NCI-H82 treated with DMSO at 0.1 percent for 48 hours (cell line): ENCODE data around the gene IZUMO1.
"Not testable (repeated sequence)": the region's sequence is repeated elsewhere in the genome, so short reads cannot be mapped to it uniquely, and the experiment has no call there.

Source experiments
- DNase-seq: peaks from one replicate; lab custom pipeline; 2025; ENCODE audit not compliant: unreplicated experiment; lab: John Stamatoyannopoulos, UW

The IZUMO1 gene

DNA sequence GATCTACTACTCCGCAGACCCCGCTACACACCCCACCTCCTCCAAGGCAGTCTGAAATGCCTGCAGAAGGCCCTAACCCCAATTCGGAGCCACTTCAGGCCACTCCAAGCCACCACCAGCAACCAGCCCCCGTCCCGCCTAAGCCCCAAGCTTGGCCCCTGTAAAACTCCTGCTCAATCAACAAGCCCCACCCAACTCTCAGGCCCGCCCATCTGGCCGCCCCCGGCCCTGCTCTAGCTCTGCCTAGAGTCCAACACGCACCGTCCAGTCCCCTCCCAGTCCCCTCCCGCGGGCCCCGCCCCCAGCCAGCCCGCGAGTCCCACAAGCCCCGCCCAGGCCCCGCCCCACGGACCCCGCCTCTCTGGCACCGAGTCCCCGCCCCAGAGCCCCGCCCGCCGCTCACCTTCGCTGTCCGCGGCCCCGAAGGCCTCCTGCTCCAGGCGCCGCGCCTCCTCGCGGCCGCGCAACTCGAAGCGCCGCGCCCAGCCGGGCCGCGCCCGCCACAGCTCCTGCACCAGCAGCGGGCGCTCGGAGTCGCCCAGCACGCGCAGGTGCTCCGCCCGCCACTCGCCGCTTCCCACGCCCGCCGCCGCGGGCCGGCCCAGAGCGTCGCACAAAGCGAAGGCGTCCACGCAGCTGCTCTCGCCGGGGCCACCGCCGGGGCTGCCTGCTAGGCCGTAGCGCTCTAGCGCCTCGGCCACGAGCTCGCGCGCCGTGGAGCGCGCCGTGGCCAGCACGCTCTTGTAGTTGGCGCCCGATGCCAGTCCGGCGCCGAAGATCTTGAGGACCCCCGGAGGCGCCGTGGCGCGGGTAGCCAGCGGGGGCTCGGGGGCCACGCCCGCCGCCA lies 7.9 kb downstream of the IZUMO1 start:
- DNase-seq, result peak; percentile 97

DNA sequence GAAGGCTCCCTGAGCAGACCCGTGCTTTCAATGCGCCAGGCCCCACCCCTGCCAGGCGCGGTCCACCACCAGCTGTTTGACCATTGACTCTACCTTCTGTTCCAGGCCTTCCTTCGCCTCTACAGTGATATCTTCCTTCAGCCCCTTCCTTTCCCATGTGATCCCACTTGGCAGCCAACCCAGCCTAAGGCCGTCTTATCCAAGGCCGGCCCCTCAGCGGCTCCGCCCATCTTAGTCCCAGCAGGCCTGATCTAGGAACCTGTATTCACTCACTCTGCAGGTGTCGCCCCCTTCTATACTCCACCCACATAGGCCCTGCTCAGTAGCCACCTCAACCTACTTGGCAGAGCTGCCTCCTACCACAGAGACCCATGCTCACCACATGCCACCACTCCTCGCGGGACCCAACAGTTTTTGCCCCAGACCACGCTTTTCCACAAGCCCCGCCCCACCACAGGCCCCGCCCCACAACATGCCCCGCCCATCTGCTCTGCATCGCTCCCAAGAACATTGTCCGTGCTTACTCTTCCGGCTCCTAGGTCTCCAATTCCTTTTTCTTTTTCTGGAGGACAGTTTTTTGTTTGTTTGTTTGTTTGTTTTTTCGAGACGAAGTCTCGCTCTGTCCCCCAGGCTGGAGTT lies 9.2 kb downstream of the IZUMO1 start:
- no peak for DNase-seq

DNA sequence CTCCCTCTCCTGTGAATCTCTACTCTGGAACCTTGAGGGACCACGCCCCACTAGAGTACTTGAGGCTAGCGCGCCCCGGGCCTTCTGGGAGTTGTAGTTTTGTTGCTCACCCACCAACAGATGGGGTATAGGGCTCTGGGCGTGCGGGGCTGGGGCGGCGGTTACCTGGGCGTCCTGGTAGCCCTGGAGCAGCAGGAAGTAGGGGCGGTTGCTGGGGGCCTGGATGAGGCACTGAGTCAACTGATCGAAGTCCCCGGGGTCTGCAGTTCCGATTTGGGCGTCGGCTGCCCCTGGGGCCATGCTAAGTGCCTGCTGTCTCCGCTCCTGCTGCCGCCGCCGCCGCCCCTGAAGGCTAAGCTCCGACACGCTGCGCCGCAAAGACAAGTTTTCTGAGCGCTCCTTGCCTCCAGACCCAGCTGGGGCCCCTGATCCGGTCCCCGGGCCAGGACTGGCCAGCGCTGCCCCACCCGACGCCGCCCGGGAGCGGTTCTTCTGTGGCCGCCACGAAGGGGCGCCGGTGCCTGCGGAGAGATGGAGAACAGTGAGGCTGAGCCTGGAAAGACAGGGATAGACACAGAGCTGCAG lies 11.6 kb downstream of the IZUMO1 start:
- peak; percentile 73 for DNase-seq

DNA sequence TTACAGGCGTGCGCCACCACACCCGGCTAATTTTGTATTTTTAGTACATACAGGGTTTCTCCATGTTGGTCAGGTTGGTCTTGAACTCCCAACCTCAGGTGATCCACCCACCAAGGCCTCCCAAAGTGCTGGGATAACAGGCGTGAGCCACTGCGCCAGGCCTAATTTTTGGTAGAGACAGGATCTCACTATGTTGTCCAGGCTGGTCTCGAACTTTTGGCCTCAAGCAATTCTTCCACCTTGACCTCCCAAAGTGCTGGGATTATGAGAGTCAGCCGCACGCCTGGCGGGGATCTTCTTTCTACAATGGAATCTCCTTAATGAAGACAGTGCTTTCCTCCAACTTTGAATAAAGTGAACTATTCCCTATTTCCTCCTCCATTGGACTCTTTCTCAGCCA lies 12.1 kb downstream of the IZUMO1 start:
- no peak for DNase-seq

DNA sequence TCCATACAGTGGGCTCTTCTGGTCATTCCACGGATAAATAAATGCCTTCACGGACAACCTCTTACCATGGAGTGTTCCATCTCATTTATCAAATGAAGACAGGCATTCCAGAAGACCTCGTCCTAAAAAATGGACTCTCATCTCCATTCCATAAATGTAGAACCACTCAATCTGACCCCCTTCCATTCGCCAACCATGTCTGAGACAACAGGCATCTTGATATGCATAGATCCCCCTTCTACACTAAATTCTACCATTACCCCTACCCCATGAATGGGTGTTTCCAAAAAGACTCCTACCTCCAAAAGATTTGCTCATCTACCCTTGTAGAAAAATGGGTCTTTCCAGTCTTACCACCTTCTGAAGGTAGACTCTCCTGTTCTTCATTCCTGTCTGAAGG lies 15.3 kb downstream of the IZUMO1 start:
- no peak for DNase-seq

DNA sequence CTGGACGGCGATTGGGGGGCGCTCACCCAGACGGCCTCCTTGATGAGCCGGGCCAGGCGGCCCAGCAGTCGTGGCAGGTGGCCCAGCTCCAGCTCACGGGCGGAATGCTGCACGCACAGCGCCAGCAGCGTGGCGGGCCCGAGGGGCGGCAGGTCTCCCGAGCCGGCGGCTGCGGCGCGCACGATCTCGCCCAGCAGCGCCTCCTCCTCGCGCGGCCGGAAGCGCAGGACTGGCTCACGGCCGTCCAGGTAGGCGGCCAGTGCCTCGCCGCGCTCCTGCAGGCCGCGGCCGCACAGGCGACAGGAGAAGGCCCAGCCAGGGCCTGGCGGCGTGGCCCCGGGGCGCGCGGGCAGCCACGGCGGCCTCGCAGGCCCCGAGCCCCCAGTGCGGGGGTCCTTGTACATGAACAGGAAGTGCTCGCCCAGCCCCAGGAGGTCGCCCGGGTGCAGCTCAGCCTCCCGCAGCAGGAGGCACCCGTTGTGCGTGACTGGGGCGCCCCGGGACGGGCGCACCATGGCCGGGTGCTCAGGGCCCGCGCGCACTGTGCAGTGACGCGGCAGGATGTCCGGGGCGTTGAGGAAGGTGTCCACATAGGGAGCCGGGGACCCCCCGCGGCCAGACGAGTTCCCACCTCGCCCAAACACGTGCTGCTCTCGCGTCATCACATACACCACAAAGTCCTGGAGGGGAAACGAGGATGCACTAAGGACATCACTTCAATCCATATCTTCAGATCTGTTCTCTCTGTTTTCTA lies 17.6 kb downstream of the IZUMO1 start:
- DNase-seq, result no peak

DNA sequence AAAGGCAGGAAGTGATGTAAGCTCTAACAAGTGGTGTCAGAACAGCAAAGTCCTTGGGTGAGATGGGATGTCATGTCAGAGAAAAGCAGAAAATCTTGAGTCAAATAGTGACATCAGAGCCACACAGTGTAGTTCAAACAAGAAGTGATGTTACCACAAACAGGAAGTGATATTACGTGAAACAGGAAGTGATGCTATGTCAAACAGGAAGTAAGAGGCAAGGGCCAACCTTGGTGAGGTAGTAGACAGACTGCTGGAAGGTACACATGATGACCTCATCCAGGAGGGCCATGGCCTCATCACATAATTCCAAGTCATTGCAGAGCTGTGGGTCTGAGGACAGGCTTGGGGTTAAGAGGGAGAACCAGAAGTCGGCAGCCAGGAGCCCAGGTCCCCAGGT lies 20.2 kb downstream of the IZUMO1 start:
- DNase-seq, result no peak

DNA sequence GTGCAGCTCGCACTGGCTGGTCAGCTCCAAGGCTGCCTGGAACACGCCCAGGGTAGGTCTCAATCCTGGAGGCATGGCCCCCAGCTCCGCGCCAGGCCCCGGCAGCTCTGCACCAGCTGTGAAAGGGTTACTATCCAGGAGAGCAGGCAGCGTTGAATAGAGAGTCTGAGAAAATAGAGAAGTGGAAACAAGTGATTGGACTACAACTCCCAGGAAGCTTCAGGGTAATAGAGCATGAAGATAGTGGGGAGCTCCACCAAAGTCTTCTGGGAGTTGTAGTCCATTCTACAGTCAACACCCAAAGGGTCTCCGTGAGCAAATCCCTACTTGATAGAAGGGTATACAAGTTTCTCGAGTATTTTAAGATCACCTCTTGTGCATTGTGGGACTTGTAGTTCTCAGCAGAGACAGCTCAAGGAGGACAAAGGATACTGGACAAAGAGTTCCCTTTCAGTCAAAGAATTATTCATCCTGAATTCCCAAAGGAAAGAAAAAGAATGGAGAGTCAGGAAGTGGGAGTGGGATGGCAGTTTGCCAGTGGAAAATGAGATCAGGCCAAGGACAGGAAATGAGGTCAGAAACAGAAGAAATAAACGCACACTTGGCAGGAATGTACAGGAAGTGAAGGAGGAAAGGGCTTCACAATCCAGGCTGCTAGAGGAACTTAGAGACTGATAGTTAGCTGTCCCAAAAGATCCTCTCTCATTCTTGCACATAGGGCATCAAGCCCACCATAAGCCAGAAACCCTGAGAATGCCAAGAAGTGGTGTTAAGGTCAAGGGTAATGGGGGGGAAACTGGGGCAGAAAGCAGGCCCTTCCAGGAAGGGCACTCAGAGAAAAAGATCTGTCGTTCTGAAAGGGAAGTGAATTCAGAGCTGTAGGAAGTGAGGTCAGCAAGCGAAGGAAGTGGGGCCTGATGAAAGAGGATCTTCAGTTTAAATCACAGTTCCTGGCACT lies 21.6 kb downstream of the IZUMO1 start:
- DNase-seq, result peak; percentile 66

DNA sequence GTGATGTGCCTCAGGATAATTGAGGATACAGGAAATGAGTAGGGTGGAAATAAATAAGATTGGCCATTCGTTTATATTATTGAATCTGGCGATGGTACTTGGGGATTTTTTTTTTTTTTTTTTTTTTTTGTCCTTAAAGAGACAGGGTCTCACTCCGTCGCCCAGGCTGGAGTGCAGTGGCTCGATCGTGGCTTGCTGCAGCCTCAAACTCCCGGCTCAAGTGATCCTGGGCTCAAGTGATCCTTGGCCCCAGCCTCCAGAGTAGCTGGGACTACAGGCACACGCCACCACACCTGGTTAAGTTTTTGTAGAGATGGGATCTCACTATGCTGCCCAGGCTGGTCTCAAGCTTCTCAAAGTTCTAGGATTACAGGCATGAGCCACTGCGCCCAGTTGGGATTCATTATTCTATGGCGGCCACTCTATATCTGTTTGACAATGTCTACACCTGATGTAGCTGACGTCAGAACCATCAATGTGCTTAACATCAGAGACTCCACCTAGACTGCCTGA lies 24.5 kb downstream of the IZUMO1 start:
- DNase-seq, result no peak

DNA sequence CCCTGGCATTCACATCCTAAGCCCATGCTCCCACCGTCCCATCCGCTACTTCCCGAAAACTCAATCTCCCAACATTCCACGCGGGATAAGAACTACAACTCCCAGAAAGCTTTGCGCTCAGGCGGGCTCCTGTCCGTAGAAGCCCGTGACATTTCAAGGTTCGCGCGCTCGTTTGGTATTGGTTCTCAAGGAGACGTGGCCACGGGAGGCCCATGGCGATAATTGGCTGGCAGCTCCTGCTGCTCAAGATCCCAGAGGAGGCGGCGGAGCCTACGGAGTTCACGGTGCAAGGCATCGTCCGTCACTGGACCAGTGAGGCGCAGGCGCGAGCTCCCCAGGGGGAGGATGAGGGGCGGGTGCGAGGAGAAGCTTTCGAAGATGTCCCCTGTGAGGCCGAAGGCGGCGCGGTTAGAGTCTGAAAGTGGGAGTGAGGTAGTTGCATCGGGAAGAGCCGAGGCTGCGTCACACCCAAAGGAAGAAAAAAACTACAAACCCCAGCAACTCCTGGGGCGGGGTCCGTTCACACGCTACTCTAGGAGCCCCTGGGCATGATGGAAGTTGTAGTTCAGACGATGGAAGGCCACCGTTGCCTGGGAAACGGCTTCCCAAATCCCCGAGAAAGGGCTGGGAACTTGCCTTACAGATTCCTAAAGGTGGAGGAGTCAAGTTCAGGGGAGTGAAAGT lies 26.0 kb downstream of the IZUMO1 start:
- peak; percentile 99 for DNase-seq

DNA sequence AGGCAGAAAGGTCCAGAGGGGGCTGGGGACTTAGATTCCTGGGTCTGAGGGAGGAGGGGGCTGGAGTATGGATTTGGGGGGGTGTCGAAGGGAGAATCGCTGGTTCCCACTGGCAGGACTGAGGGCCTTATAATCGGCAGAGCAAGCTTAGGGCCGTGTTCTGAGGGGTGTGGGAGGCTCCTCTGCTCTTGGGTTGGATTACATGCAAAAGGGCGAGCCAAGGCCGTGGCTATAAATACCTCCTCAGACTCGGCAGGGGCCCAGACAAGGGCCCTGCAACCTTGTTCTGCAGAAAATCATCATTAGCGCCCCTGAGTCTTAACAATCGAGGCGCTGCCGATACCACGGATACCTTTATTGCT lies 26.5 kb downstream of the IZUMO1 start:
- DNase-seq, result no peak

DNA sequence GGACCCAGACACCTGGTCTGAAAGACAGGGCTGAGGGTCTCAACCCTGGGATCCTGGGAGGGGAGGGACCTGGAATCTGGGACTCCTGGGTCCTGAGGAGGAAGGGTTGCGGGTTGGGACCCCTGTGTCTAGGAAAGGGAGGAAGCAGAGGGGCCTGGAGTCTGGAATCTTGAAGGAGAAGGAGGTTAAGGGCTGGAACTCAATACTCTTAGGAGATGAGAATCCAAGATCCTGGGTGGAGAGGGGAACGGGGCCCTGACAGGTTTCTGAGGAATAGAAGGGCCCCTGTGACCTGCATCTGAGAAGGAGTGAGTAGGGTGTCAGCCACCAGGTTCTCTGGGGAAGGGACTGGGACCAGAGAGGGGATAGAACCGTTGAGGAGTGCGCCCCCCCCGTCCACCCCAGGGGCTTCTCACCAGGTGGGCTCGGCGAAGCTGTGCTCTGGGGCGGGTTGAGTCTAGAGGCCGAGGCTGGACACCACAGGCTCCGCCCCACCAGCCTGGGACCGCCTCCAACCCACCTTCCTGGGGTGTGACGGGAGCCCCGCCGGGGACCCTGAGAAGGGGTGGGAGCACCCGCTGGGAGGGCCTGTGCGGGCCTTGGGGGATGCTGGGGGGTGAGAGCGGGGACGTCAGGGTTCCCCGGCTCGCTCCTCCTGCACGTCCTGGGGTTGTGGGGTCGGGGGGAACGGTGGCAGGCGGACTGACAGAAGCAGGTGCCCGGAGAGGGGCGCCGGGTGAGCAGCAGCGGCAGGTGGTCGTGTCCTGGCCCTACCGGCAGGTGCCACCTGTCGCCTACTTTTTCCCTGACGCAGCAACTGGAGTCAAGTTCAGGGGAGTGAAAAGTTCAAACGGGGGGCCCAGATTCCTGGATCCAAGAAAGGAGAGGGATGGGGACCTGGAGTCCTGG lies 27.2 kb downstream of the IZUMO1 start, which contains the start of gene MAMSTR:
TSS of gene MAMSTR (minus strand) at position 463 of the 909 bp plus-strand sequence. CDS start 694 bp downstream, outside the sequence.
- no peak for DNase-seq

DNA sequence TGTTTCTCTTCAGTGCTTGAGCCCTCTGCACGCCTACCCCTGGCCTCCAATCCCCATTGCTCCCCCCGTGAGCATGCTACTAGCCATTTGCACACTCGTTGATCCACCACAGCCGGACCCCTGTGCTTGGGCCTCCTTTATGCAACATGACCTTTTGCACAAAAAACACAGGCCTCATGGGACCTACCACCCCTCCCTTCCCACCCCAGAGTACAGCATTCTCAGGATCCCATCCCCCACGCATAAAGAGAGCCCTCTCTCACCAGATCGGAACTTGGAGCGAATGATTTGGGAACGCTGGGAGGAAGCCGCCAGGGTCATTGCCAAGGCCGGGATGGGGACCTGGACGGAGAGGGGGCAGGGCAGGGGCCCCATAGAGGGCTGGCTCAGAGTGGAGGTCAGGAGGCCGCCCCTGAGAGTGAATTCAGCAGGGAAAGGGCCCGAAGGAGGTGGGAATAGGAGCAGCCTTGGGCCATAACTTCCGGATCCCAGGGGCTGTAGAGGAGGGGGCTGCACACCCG lies 27.9 kb downstream of the IZUMO1 start:
- DNase-seq, result no peak

DNA sequence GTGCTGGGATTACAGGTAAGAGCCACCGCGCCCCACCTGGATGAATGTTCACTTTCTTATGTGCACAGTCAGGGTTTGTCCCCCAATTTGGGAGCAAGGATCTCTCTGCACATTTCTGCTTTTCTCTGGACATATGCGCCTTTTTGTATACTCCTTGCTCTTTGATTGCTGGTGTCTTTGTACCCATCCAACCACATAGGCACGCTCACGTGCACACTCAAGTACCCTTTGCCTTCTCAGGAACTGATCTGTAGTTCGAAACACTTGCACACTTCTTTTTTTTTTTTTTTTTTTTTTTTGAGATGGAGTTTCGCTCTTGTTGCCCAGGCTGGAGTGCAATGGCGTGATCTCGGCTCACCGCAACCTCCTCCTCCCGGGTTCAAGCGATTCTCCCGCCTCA lies 28.6 kb downstream of the IZUMO1 start:
- DNase-seq, result not testable (repeated sequence)

DNA sequence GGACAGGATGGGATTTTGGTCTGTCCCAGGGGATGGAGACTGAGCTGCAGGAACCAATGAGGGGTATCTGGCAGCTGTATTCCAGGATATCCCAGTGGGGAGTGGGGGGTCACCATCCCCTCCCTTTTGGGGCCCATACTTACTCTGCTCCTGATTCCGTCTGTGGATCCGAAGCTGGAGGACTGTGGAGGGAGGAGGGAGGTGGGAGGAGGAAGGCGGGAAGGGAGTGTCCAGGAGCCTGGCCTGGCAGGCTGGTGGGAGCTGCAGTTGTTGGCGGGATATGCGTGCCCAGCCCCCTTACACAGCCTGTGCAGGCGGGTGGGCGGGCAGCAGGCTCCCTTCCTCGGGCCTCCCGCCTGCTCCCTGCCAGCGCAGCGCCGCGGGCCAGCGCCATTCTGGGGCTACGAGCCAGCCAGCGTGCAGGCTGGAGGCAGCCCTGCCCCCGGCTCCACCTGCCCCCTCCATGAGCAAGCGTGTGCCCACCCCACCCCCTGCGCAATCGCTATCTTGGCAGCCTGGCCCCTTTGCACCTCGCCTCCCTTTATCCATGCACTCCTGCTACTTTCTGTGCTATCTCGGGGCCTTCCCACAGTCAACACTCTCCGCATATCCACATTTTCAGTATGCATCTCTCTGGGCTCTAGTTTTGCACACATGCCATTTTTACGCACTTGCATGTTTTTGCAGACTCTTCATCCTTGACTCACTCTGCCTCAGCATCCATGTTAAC lies 30.0 kb downstream of the IZUMO1 start:
- no peak for DNase-seq

DNA sequence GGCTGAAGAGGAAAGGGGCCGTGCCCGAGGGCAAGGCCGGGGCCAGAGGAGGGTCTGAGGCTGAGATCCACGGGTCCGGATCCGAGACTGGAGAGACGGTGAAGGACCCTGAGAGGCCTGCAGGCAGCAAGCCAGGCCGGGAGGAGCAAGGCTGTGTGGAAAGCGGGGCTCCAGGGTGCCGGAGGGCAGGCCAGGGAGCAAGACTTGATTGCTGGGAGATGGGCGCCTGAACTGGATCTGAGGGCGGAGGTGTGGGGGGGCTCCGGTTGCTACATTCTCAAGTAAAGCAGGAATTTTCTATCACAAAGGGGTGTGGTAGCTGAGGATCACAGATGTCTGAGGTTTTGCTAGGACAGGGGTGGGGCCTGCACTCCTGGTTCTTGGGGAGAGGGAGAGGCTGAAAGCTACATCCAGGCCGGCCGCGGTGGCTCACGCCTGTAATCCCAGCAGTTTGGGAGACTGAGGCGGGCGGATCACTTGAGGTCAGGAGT lies 31.0 kb downstream of the IZUMO1 start:
- no peak for DNase-seq
